Muscle of arm (tissue), 12 donors: ENCODE results near the gene TMEM234. TPM values are rescaled to one million over a fixed set of nuclear protein-coding genes. Genes with fewer than 3 reads are reported as not detected.
A peak's percentile ranks its signal among the peaks of the same experiment; 100 is the strongest.

Experiments used
- DNase-seq: peaks from one replicate; pipeline ENCODE4 v3.0.0-alpha.2; 2013
- polyA plus RNA-seq, 12 donors: library from polyadenylated mRNA; unstranded; fragments of 120-200 nt; gene quantifications; one replicate each; pipeline ENCODE4 v1.2.1, GENCODE V29; 2013; ENCODE audit not compliant: insufficient read length in 12 of 12

The TMEM234 gene
- polyA plus RNA-seq, 12 donors: 7.8 to 19.5 (median 9.4) TPM; not detected in 2

DNA sequence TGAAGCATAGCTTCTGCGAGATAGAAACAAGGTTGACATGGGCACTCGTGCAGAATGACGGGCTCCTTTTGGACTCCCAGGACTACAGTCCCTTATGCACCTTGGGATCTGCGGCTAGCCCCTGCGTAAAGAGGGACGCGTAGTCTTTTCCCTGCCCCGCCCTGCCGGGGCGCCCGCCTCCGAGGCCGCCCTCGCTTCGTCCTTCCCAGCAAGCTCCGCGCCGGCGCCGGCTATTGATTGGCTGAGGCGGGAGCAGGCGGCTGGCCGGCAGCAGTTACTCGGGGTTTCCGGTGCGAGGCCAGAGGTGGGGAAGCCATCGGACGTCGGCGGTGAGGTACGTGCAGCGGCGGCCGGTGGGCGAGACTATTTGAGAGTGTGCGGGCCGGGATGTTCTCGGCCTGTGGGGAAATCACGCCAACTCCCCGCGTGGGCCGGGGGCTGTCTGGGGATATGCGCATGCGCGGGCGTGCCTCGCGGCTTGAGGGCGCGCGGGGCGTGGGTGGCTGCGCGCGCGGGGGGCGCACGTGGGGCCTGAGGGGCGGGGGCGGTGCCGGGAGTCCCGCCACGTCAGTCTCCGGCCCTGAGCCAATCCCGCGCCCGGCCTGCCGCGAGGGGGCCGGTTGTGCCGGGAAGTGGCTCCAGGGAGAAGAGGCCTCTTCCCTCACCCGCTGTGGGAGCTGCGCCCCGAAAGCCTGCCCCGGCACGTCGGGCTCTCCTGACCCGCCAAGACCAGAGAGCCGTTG lies 42.5 kb downstream of the TMEM234 start, which contains the start of gene TXLNA:
Gene TXLNA (plus strand): TSS at position 233 of the 743 bp plus-strand sequence. CDS start 671 bp downstream, outside the sequence.
- peak; percentile 95 for DNase-seq

DNA sequence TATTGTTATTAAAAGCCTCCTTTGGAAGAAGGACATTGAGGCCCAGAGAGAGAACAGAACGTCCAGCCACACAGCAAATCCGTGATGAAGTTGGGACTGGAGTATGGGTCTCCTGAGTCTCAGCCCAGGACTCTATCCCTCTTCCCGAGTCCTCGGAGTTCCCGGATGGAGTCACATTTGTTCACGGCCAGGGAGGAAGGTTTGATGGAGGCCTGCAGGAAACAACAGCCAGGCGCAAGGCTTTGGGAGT lies 43.0 kb downstream of the TMEM234 start:
- no peak for DNase-seq

DNA sequence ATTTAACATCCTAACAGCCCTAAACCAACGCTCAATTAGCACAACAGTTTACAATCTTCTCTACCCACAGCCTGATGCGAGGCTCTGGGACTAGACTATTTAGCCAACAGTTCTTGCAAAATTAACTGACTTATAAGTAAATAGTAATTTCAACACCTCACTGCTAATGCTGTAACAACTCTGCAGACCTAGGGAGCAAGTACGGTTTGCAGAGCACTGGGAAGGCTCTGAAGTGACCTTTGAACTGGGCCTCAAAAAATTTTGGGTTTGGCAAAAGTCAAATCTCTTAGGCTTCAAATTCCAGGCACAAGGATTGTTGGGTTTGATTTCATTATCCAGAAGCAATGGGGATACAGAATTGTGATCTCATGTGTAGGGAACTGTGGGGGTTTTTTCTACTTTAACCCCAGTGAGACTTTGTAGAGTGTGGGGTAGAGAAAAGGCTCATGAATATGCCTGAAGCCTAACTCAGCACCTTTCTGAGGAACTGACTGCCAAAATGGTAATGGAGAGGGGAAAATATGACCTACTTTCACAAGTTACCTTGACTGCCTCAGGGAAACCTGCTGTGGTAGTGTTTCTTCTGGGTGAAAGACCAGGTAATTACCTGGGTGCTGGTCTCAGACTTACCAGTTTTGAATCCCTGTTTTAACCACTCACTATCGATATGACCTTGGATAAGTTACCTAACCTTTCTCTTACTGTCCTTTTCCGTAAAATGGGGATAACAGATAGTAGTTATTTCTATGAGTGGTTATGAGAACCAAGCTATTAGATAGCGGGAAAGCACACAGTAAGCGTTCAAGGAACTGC lies 43.6 kb downstream of the TMEM234 start:
- DNase-seq: no peak

DNA sequence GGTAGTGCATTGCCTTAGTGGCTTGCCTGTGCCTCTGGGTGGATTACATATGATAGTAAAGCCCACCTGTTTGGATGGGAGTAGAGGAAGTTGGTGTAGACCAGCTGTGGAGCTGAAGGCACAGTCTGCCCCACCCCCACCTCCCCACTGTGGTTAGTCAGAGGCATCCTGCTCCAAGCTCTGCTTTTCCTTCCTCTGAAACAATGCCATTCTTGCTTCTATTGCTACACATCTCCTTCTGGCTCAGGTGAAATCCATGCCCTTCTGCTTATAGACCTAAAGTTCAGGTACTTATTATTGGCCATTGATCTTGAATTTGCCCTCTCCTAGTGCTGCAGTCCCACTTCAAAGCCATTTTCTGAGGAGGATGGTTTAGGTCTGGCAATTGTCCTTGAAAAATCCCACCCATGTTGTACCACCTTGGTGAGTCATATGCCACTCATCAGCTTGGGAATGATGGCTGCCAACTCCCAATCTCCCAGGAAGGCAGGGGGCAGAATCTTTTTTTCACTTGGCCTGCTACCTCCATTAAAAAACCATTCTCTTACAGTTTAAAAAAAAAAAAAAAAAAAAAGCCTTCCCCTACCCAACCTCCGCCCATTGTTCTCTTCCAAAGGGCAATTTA lies 49.4 kb downstream of the TMEM234 start:
- no peak for DNase-seq

DNA sequence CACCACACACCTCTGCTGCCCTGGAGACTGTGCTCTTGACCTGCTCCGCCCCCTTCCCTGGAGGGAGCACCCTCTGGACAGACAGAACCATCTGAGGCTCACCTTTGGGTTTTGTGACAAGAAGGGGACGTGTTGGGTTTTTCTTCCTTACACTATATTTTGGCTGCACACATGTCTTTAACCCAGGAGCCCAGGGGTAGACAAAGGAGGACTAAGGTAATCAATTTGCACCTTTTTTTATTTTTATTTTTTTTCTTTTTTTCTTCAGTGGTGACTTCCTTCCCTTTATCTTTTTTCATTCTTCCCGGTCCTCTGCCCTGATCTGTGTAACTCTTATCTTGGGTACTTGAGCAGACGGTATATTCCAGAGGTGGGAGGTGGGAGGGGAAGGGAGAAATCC lies 51.2 kb downstream of the TMEM234 start:
- DNase-seq: no peak

Other genes starting within 250 kb of the TMEM234 start
- gene KHDRBS1, start 208.5 kb downstream of the TMEM234 start, polyA plus RNA-seq: 100 to 1,000 TPM in 11 of 12 donors, not detected in 1; 131 to 170 (median 142) TPM
- 10 to 100 TPM in 10 of 12 donors, 1 to 10 TPM in 1, not detected in 1; 7.2 to 21.3 (median 14.0) TPM for gene TMEM39B, start 149.4 kb downstream of the TMEM234 start, polyA plus RNA-seq
- 10 to 100 TPM; 23.1 to 79.2 (median 29.4) TPM for gene KPNA6, start 114.3 kb downstream of the TMEM234 start, polyA plus RNA-seq
- 100 to 1,000 TPM in 1 of 12 donors, 10 to 100 TPM in 11; 23.8 to 173 (median 35.3) TPM for gene TXLNA, start 42.7 kb downstream of the TMEM234 start, polyA plus RNA-seq
- 10 to 100 TPM in 11 of 12 donors, not detected in 1; 20.2 to 82.0 (median 42.3) TPM for gene CCDC28B, start 21.8 kb downstream of the TMEM234 start, polyA plus RNA-seq
- gene IQCC, start 16.7 kb downstream of the TMEM234 start, polyA plus RNA-seq: 1 to 10 TPM in 10 of 12 donors, not detected in 2; 2.4 to 4.9 (median 2.7) TPM
- 1 to 10 TPM in 2 of 12 donors, under 1 TPM in 8, not detected in 2; 0.17 to 1.3 (median 0.47) TPM for gene DCDC2B, start 13.3 kb downstream of the TMEM234 start, polyA plus RNA-seq
- gene EIF3I, start 54 bp upstream of the TMEM234 start, polyA plus RNA-seq: 100 to 1,000 TPM in 10 of 12 donors, 10 to 100 TPM in 1, not detected in 1; 71.5 to 178 (median 160) TPM
- 1 to 10 TPM in 10 of 12 donors, not detected in 2; 3.2 to 5.1 (median 3.8) TPM for gene FAM167B, start 24.9 kb upstream of the TMEM234 start, polyA plus RNA-seq
- gene LCK, start 28.9 kb upstream of the TMEM234 start, polyA plus RNA-seq: 1 to 10 TPM in 3 of 12 donors, under 1 TPM in 7, not detected in 2; 0.49 to 4.2 (median 0.69) TPM
- 10 to 100 TPM in 11 of 12 donors, not detected in 1; 34.9 to 80.1 (median 45.8) TPM for gene HDAC1, start 69.7 kb upstream of the TMEM234 start, polyA plus RNA-seq
- 100 to 1,000 TPM in 11 of 12 donors, not detected in 1; 125 to 326 (median 152) TPM for gene MARCKSL1, start 113.9 kb upstream of the TMEM234 start, polyA plus RNA-seq
- gene FAM229A, start 140.1 kb upstream of the TMEM234 start, polyA plus RNA-seq: 10 to 100 TPM in 1 of 12 donors, 1 to 10 TPM in 9, not detected in 2; 3.2 to 11.1 (median 4.3) TPM
- 1 to 10 TPM in 10 of 12 donors, not detected in 2; 1.2 to 6.5 (median 2.9) TPM for gene TSSK3, start 140.2 kb upstream of the TMEM234 start, polyA plus RNA-seq
- gene BSDC1, start 172.1 kb upstream of the TMEM234 start, polyA plus RNA-seq: 10 to 100 TPM in 11 of 12 donors, not detected in 1; 33.3 to 46.7 (median 41.6) TPM
- gene ZBTB8B, start 242.7 kb upstream of the TMEM234 start, polyA plus RNA-seq: under 1 TPM in 10 of 12 donors, not detected in 2; 0.07 to 0.25 (median 0.14) TPM